Psoas muscle (tissue), 8 donors: ENCODE data around the gene GALNT17. TPM values are rescaled to one million over a fixed set of nuclear protein-coding genes. Genes with fewer than 3 reads are reported as not detected.
A peak's percentile ranks its signal among the peaks of the same experiment; 100 is the strongest.
"Not testable (repeated sequence)": the region's sequence is repeated elsewhere in the genome, so short reads cannot be mapped to it uniquely, and the experiment has no call there.

Source experiments
- ATAC-seq, 4 donors: fragments of 200-7000 bp; cut with Tn5 transposase; one replicate each; pipeline ENCODE4 v1.9.1; 2020; ENCODE audit warnings: moderate library complexity in 3 of 4, mild to moderate bottlenecking in 2 of 4
- DNase-seq, 2 donors: peaks; one replicate each; pipeline ENCODE4 v3.0.0-alpha.2; 2020
- H3K27ac ChIP-seq: fragments of 200-600 bp; one replicate; pipeline ENCODE4 v1.8.0; 2022
- H3K27me3 ChIP-seq, 3 donors: fragments of 200-600 bp in 1 of 3; one replicate each; pipeline versions ENCODE4 v1.6.1 to v1.8.0; 2013 to 2022; ENCODE audit warnings: low read length in 2 of 3, mild to moderate bottlenecking in 2 of 3, moderate library complexity in 1 of 3; ENCODE audit not compliant: insufficient read depth in 3 of 3
- H3K36me3 ChIP-seq, 2 donors: fragments of 200-600 bp in 1 of 2; one replicate each; pipeline versions ENCODE4 v1.6.1 to v1.8.0; 2013 to 2022; ENCODE audit warnings: low read depth in 1 of 2, mild to moderate bottlenecking in 1 of 2, moderate library complexity in 1 of 2; ENCODE audit not compliant: insufficient read depth in 1 of 2
- H3K4me1 ChIP-seq: fragments of 200-600 bp; one replicate; pipeline ENCODE4 v1.8.0; 2022
- H3K4me3 ChIP-seq: fragments of 200-600 bp; one replicate; pipeline ENCODE4 v1.8.0; 2022; ENCODE audit warnings: mild to moderate bottlenecking
- H3K9me3 ChIP-seq: fragments of 200-600 bp; one replicate; pipeline ENCODE4 v1.8.0; 2022
- WGBS, 3 donors: extraction: QIAGEN DNeasy Blood & Tissue Kit; methylation state at CpG; one replicate each; pipeline versions ENCODE4 v1.1.6 to v1.1.7; 2013; 5-methylcytosine and 5-hydroxymethylcytosine counted together
- intact Hi-C, 2 donors: fragments of 100-400 bp; cut with DNase I; formaldehyde crosslinking; loops; one replicate each; pipeline versions ENCODE4 v1.11.0 to v1.14.2; 2022
- polyA plus RNA-seq, 3 donors: library from polyadenylated mRNA; stranded (reverse); fragments of 200-250 nt; gene quantifications; one replicate each; pipeline ENCODE4 v1.2.3, GENCODE V29; 2013
- total RNA-seq, 4 donors: library from RNA; stranded (reverse); fragmentation: NEBNext Ultra II Directional in 2 of 4; extraction: Animal tissue kit (Norgen Biotek cat#: 25700) in 2 of 4; gene quantifications; one replicate each; pipeline versions ENCODE4 v1.2.1 to v1.2.4, GENCODE V29; 2021 to 2023
- TF ChIP-seq, protein P1 (sequence below): fragments of 200-600 bp; IDR thresholded peaks from one replicate; pipeline ENCODE4 v1.8.0; 2022; ENCODE audit warnings: antibody characterized with exemption
- donor health status: healthy with polysubstance abuse.
- donor health status: DM: no; HTN: no; CAD: no; lungs with moderate emphysema.
- donor health status: Bipolar disorder and iron deficiency.
- donor health status: healthy.
- donor health status: DM: yes; HTN: yes; CAD: no.
- donor health status: DM: no; HTN: no; CAD: no.
- donor health status: DM: no; HTN: no; CAD: no.
- donor health status: DM: yes; HTN: yes; CAD: no.

The GALNT17 gene
- total and polyA plus RNA-seq, 7 donors: 0.17 to 3.5 (median 0.65) TPM

DNA sequence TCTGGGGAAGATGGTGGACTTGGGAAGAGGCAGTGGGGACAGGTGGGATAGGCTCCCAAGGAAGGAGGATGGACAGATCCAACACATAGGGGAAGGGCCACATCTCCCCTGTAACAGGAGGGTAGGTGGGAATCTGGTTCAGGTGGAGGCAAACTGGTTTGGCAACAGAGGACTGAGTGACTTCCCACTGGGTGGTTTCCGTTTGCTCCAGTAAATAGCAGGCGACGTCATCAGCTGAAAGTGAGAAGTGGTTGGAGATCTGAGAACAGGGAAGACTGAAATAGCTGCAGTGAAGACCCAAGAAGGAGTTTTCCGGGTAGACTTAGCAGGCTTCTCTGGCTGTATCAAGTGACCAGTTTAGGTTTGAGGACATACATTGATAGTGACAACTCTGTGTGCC, 504.4 kb downstream of the GALNT17 start:
- no peak for DNase-seq
- Histone ChIP-seq H3K36me3 (no peaks in the 10 kb centered on the region), H3K27me3 (no peaks in the 10 kb centered on the region), H3K27ac (peak overlapping the region; percentile 30), H3K4me3 (no peak overlapping the region), H3K9me3 (no peaks in the 10 kb centered on the region), H3K4me1 (no peaks in the 10 kb centered on the region)
- 22 to 37% (median 25%) methylated on average over 4 of the region's 4 CpGs for WGBS, 3 donors
- ATAC-seq: peak in 2 of 4 donors; percentile 27 to 57
- intact Hi-C loops: no loop called here
- TF ChIP-seq, protein P1, sequence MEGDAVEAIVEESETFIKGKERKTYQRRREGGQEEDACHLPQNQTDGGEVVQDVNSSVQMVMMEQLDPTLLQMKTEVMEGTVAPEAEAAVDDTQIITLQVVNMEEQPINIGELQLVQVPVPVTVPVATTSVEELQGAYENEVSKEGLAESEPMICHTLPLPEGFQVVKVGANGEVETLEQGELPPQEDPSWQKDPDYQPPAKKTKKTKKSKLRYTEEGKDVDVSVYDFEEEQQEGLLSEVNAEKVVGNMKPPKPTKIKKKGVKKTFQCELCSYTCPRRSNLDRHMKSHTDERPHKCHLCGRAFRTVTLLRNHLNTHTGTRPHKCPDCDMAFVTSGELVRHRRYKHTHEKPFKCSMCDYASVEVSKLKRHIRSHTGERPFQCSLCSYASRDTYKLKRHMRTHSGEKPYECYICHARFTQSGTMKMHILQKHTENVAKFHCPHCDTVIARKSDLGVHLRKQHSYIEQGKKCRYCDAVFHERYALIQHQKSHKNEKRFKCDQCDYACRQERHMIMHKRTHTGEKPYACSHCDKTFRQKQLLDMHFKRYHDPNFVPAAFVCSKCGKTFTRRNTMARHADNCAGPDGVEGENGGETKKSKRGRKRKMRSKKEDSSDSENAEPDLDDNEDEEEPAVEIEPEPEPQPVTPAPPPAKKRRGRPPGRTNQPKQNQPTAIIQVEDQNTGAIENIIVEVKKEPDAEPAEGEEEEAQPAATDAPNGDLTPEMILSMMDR: no peak

GRCh38 chr7:71637578-71637977, 505.6 kb downstream of the GALNT17 start:
- WGBS, 3 donors: 34 to 61% (median 42%) methylated on average over 6 of the region's 6 CpGs
- no peaks in the 10 kb centered on the region for H3K36me3 ChIP-seq
- no peak overlapping the region for H3K27ac ChIP-seq
- no peaks in the 10 kb centered on the region for H3K4me1 ChIP-seq
- H3K27me3 ChIP-seq: no peaks in the 10 kb centered on the region
- H3K4me3 ChIP-seq: no peak overlapping the region
- DNase-seq: no peak
- H3K9me3 ChIP-seq: no peaks in the 10 kb centered on the region
- intact Hi-C loops: no loop called here
- TF ChIP-seq, protein P1: no peak
- ATAC-seq: peak in 3 of 4 donors; percentile 31 to 76 (median 73)

- H3K9me3 ChIP-seq: no peaks in the 10 kb centered on the region
- H3K4me1 ChIP-seq: no peaks in the 10 kb centered on the region
- WGBS, 3 donors: 68 to 95% (median 79%) methylated on average over 1 of the region's 1 CpG
- no peak overlapping the region for H3K4me3 ChIP-seq
- H3K27ac ChIP-seq: no peak overlapping the region
- intact Hi-C loops: no loop called here
- no peaks in the 10 kb centered on the region for H3K36me3 ChIP-seq
- ATAC-seq: no peak
- no peak for DNase-seq
- TF ChIP-seq, protein P1: no peak
- H3K27me3 ChIP-seq: no peaks in the 10 kb centered on the region
These were observed 506.2 kb downstream of the GALNT17 start for GRCh38 chr7:71638108-71638507.

GRCh38 chr7:71639382-71640085, 507.6 kb downstream of the GALNT17 start:
- intact Hi-C loops: no loop called here
- Histone ChIP-seq H3K4me1 (no peaks in the 10 kb centered on the region), H3K4me3 (no peak overlapping the region), H3K27ac (no peak overlapping the region), H3K9me3 (no peaks in the 10 kb centered on the region), H3K27me3 (no peaks in the 10 kb centered on the region), H3K36me3 (no peaks in the 10 kb centered on the region)
- TF ChIP-seq, protein P1: no peak
- DNase-seq (no peak), ATAC-seq (no peak)
- 83 to 87% (median 83%) methylated on average over 12 of the region's 12 CpGs for WGBS, 3 donors

DNA sequence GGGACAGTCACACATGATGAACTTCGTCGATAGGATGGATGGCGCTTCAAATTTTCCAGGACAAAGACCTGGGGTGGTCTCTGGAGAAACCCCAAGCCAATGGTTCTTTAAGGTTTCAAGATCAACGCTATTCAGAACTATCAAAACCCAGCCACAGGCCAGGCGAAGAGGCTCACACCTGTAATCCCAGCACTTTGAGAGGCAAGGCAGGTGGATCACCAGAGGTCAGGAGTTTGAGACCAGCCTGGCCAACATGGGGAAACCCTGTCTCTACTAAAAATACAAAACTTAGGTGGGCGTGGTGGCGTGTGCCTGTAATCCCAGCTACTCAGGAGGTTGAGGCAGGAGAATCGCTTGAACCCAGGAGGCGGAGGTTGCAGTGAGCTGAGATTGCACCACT, 511.1 kb downstream of the GALNT17 start:
- 91 to 95% (median 92%) methylated on average over 9 of the region's 9 CpGs for WGBS, 3 donors
- H3K27me3 ChIP-seq, ATAC-seq, H3K4me3 ChIP-seq, intact Hi-C loops, H3K9me3 ChIP-seq, DNase-seq, H3K36me3 ChIP-seq, H3K27ac ChIP-seq, H3K4me1 ChIP-seq: not testable (repeated sequence)
